HEK293 (cell line): Measurements from ENCODE around the gene FOXS1.

Experiments
- CTCF ChIA-PET: fragments of 350-600 bp; formaldehyde crosslinking; extraction: SDS; loops from one replicate; lab custom pipeline; 2021; ENCODE audit warnings: antibody characterized with exemption; lab: Yijun Ruan, JAX
- POLR2A ChIA-PET: fragments of 300-600 bp; formaldehyde crosslinking; extraction: SDS; loops from one replicate; lab custom pipeline; 2020; ENCODE audit warnings: antibody characterized with exemption, inconsistent platforms; lab: Yijun Ruan, JAX
- H3K27ac ChIP-seq: fragments of 200-500 bp; sonication (Bioruptor generic); 2 replicates; pipeline ENCODE4 v1.5.1; 2014; ENCODE audit warnings: low read depth, low read length, control low read depth, inconsistent platforms; ENCODE audit errors: extremely low read depth
- H3K36me3 ChIP-seq, 2 experiments: fragments of 200-500 bp in 1 of 2; sonication (Bioruptor generic) in 1 of 2; 1 replicate in 1 of 2; 2 replicates in 1 of 2; pipeline ENCODE4 v1.5.1; 2014 to 2017; ENCODE audit warnings: inconsistent platforms in 2 of 2, low read length in 2 of 2; ENCODE audit not compliant: control insufficient read depth in 2 of 2, insufficient read depth in 1 of 2
- H3K4me1 ChIP-seq: fragments of 200-500 bp; sonication (Bioruptor generic); 2 replicates; pipeline ENCODE4 v1.5.1; 2014; ENCODE audit warnings: mild to moderate bottlenecking, low read length, inconsistent platforms; ENCODE audit not compliant: control insufficient read depth, insufficient read depth
- H3K4me3 ChIP-seq: 2 replicates; pipeline ENCODE4 v1.5.1; 2011; ENCODE audit warnings: low read depth, mild to moderate bottlenecking, control low read depth, low read length, moderate library complexity
- H3K9me3 ChIP-seq: fragments of 200-500 bp; sonication (Bioruptor generic); 2 replicates; pipeline ENCODE4 v1.5.1; 2014; ENCODE audit warnings: low read depth, low read length, inconsistent platforms; ENCODE audit not compliant: control insufficient read depth, insufficient read depth
- ATF2 ChIP-seq: fragments of 450-650 bp; formaldehyde crosslinking; IDR thresholded peaks from 2 replicates; pipeline ENCODE4 v1.5.1; 2016; ENCODE audit warnings: missing biosample characterization, missing genetic modification characterization, low read depth
- BCL11B ChIP-seq: fragments of 450-650 bp; formaldehyde crosslinking; IDR thresholded peaks from 2 replicates; pipeline ENCODE4 v1.5.1; 2016; ENCODE audit warnings: low read depth, missing biosample characterization, missing genetic modification characterization
- ELK4 ChIP-seq: IDR thresholded peaks from 2 replicates; pipeline ENCODE4 v1.6.1; 2011; ENCODE audit warnings: mild to moderate bottlenecking, low read depth, low read length, borderline replicate concordance
- GFI1B ChIP-seq: fragments of 450-650 bp; formaldehyde crosslinking; IDR thresholded peaks from 2 replicates; pipeline ENCODE4 v1.5.1; 2016; ENCODE audit warnings: missing biosample characterization, missing genetic modification characterization
- INSM2 ChIP-seq: fragments of 450-650 bp; formaldehyde crosslinking; IDR thresholded peaks from 2 replicates; pipeline ENCODE4 v1.5.1; 2016; ENCODE audit warnings: missing biosample characterization, missing genetic modification characterization
- KLF1 ChIP-seq: fragments of 450-650 bp; formaldehyde crosslinking; IDR thresholded peaks from 2 replicates; pipeline ENCODE4 v1.5.1; 2016; ENCODE audit warnings: missing biosample characterization, missing genetic modification characterization
- MZF1 ChIP-seq: fragments of 450-650 bp; formaldehyde crosslinking; IDR thresholded peaks from 2 replicates; pipeline ENCODE4 v1.5.1; 2017; ENCODE audit warnings: missing biosample characterization, missing genetic modification characterization, borderline replicate concordance
- PBX3 ChIP-seq: sonication (generic); formaldehyde crosslinking; IDR thresholded peaks from 2 replicates; pipeline ENCODE4 v1.8.1; 2022; ENCODE audit warnings: mild to moderate bottlenecking, moderate library complexity, missing genetic modification reagents
- PRDM4 ChIP-seq: fragments of 450-650 bp; formaldehyde crosslinking; IDR thresholded peaks from 2 replicates; pipeline ENCODE4 v1.5.1; 2017; ENCODE audit warnings: missing biosample characterization, missing genetic modification characterization
- YY1 ChIP-seq: fragments of 450-650 bp; formaldehyde crosslinking; IDR thresholded peaks from 2 replicates; pipeline ENCODE4 v1.5.1; 2018; ENCODE audit warnings: missing biosample characterization, missing genetic modification characterization
- ZBTB8A ChIP-seq: fragments of 450-650 bp; formaldehyde crosslinking; IDR thresholded peaks from 2 replicates; pipeline ENCODE4 v1.5.1; 2016; ENCODE audit warnings: missing biosample characterization, missing genetic modification characterization
- ZIC2 ChIP-seq: fragments of 450-650 bp; formaldehyde crosslinking; IDR thresholded peaks from 2 replicates; pipeline ENCODE4 v1.5.1; 2016; ENCODE audit warnings: missing biosample characterization, missing genetic modification characterization
- ZNF221 ChIP-seq: fragments of 450-650 bp; formaldehyde crosslinking; IDR thresholded peaks from 2 replicates; pipeline ENCODE4 v1.5.1; 2017; ENCODE audit warnings: missing biosample characterization, missing genetic modification characterization, borderline replicate concordance
- ZNF416 ChIP-seq: fragments of 450-650 bp; formaldehyde crosslinking; IDR thresholded peaks from 2 replicates; pipeline ENCODE4 v1.5.1; 2016; ENCODE audit warnings: missing biosample characterization, missing genetic modification characterization
- ZNF48 ChIP-seq: fragments of 450-650 bp; formaldehyde crosslinking; IDR thresholded peaks from 2 replicates; pipeline ENCODE4 v1.5.1; 2016; ENCODE audit warnings: missing biosample characterization, missing genetic modification characterization
- ZNF580 ChIP-seq: fragments of 450-650 bp; formaldehyde crosslinking; IDR thresholded peaks from 2 replicates; pipeline ENCODE4 v1.5.1; 2016; ENCODE audit warnings: missing biosample characterization, missing genetic modification characterization
- ZNF610 ChIP-seq: fragments of 450-650 bp; formaldehyde crosslinking; IDR thresholded peaks from 2 replicates; pipeline ENCODE4 v1.5.1; 2016; ENCODE audit warnings: missing biosample characterization, missing genetic modification characterization, borderline replicate concordance
- ZNF639 ChIP-seq: fragments of 450-650 bp; formaldehyde crosslinking; IDR thresholded peaks from 2 replicates; pipeline ENCODE4 v1.5.1; 2016; ENCODE audit warnings: missing biosample characterization, missing genetic modification characterization
- ZNF658 ChIP-seq: fragments of 450-650 bp; formaldehyde crosslinking; IDR thresholded peaks from 2 replicates; pipeline ENCODE4; 2016; ENCODE audit warnings: missing biosample characterization, missing genetic modification characterization
- ZNF660 ChIP-seq: fragments of 450-650 bp; IDR thresholded peaks from 2 replicates; pipeline ENCODE4 v1.5.1; 2018; ENCODE audit warnings: missing biosample characterization, mild to moderate bottlenecking, missing genetic modification characterization
- ZNF704 ChIP-seq: fragments of 450-650 bp; formaldehyde crosslinking; IDR thresholded peaks from 2 replicates; pipeline ENCODE4 v1.5.1; 2016; ENCODE audit warnings: missing biosample characterization, missing genetic modification characterization
- ZSCAN5A ChIP-seq: fragments of 450-650 bp; formaldehyde crosslinking; IDR thresholded peaks from 2 replicates; pipeline ENCODE4 v1.5.1; 2016; ENCODE audit warnings: missing biosample characterization, missing genetic modification characterization

Gene FOXS1

GRCh38 chr20:31817461-31817860 lies 27.9 kb downstream of the FOXS1 start (continued):
- TF ChIP-seq ZNF704: no peak
- TF ChIP-seq ATF2 (tag by site-specific recombination): no peak
- TF ChIP-seq KLF1 (tag by site-specific recombination): no peak
- no peak for TF ChIP-seq ZNF580 (tag by site-specific recombination)

- ChIA-PET CTCF (interaction anchor here (0.7 kb wide), 1 partner anchor 139 kb away, joined by 3 read pairs; no protein-coding TSS in a partner anchor), POLR2A (no interaction called here)
- Histone ChIP-seq H3K9me3 (no peaks in the 10 kb centered on the region), H3K27ac (no peak overlapping the region), H3K4me1 (no peaks in the 10 kb centered on the region), H3K4me3 (no peak overlapping the region), H3K36me3 (peaks cover 0 to 7% of the 10 kb centered on the region in 2 experiments; a peak in 1 of 3 replicates)
- TF ChIP-seq ZIC2 (tag by site-specific recombination) (no peak), MZF1 (tag by site-specific recombination) (no peak), PBX3 (no peak), ZNF660 (tag by site-specific recombination) (no peak), ZNF610 (no peak), GFI1B (tag by site-specific recombination) (no peak), YY1 (tag by site-specific recombination) (no peak), ELK4 (no peak), ZBTB8A (tag by site-specific recombination) (no peak), ZSCAN5A (tag by site-specific recombination) (no peak), PRDM4 (tag by site-specific recombination) (no peak), ZNF221 (tag by site-specific recombination) (no peak), ZNF416 (tag by site-specific recombination) (no peak), ZNF658 (tag by site-specific recombination) (no peak), ZNF48 (tag by site-specific recombination) (no peak), BCL11B (tag by site-specific recombination) (no peak), INSM2 (tag by site-specific recombination) (no peak), ZNF639 (tag by site-specific recombination) (no peak)
Observed at GRCh38 chr20:31816221-31816620, 29.2 kb downstream of the FOXS1 start.
